ENCODE measurements around the gene HRH3. TPM values are rescaled to one million over a fixed set of nuclear protein-coding genes. Genes with fewer than 3 reads are reported as not detected.

HRH3 gene
- total RNA-seq, 2 experiments from 2014 or later = not detected

DNA sequence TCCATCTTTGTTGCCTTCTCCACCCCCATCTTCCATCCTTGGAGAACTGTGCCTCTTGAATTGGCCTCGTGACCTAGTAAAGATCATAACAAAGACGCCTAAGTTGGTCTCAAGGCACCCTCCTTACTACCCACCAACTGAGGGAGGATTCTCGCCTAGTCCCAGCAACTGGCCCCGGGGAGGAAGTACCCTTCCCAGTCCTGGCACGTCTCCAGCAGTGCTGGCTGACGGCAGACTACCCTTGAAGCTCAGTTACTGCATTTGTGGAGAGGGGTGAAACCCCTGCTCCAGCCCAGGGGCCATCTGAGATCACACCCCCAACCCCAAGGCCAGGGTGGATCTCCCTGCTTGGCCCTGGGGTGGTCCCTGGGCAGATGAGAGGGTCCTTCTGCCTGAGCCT is 16.1 kb upstream of the HRH3 start:
- intact Hi-C loops (cut with DNase I, micrococcal nuclease) = loop anchor here in 1 of 2 experiments (5.0 kb wide), 1 partner anchor 701 kb away; the partner anchor contains the start of gene GID8
- CTCF ChIA-PET = interaction anchor here (0.9 kb wide), 1 partner anchor 18 kb away, joined by 3 read pairs; no protein-coding TSS in a partner anchor
- H3K4me1 Mint-ChIP-seq = peaks cover 21% of the 10 kb centered on the region
- POLR2A ChIA-PET = no interaction called here
- ATAC-seq (no peak), DNase-seq (no peak)
- H3K27ac Mint-ChIP-seq = no peak overlapping the region
- no peaks in the 10 kb centered on the region for H3K9me3 Mint-ChIP-seq (ENCODE audit: low read depth)
- H3K27me3 Mint-ChIP-seq = no peaks in the 10 kb centered on the region
- no peak overlapping the region for H3K4me3 Mint-ChIP-seq
- H3K36me3 Mint-ChIP-seq (ENCODE audit: low read depth) = no peaks in the 10 kb centered on the region

GRCh38 chr20:62235777-62236157 is 15.7 kb upstream of the HRH3 start:
- Mint-ChIP-seq H3K27ac (no peak overlapping the region), H3K27me3 (no peaks in the 10 kb centered on the region), H3K4me3 (no peak overlapping the region), H3K36me3 (ENCODE audit: low read depth) (no peaks in the 10 kb centered on the region), H3K4me1 (peaks cover 20% of the 10 kb centered on the region), H3K9me3 (ENCODE audit: low read depth) (no peaks in the 10 kb centered on the region)
- ChIA-PET CTCF (interaction anchor here (0.9 kb wide), 1 partner anchor 18 kb away, joined by 3 read pairs; no protein-coding TSS in a partner anchor), POLR2A (no interaction called here)
- no peak for DNase-seq
- intact Hi-C loops (cut with DNase I, micrococcal nuclease) = loop anchor here in 1 of 2 experiments (5.0 kb wide), 1 partner anchor 702 kb away; the partner anchor contains the start of gene GID8
- no peak for ATAC-seq

DNA sequence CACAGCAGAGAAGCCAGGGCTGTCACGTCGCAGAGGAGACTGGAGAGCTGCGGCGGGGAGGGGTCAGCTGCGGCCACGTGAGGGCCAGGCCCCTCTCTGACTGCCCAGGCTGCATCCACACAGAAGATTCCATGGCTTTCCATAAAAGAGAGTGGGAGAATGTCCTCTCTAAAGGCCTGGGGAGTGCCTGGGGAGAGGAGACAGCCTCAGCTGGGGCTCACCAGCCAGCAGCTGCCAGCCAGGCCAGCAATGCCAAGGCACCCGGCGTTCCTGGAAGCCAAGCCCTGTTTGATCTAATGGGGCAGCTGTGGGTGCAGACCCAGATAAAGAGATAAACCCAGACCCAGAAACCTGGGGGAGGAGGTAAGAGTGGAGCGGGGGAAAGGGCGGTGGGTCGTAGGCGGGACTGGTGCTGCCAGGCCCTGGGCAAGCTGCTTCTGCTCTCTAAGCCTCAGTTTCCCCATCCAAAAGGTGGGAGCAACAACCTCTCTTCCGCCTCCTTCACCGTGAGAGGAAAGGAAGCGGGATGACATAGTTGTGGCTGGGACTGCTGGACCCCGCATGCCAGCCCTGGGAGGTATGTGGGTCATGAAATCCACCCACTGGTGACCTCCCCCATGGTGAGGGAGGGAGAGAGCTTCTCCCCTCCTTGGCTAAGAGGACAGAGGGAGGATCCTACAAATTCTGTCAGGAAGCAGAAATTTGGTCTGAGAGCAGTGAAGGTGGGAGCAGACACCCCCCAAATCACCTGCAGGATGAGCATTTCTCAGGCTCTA is 15.1 kb upstream of the HRH3 start:
- ChIA-PET POLR2A (no interaction called here), CTCF (interaction anchor here (0.9 kb wide), 2 partner anchors 9 to 17 kb away, joined by 3 to 4 read pairs; no protein-coding TSS in a partner anchor)
- H3K4me3 Mint-ChIP-seq = no peak overlapping the region
- H3K36me3 Mint-ChIP-seq (ENCODE audit: low read depth) = no peaks in the 10 kb centered on the region
- DNase-seq (no peak), ATAC-seq (no peak)
- H3K27ac Mint-ChIP-seq = no peak overlapping the region
- intact Hi-C loops (cut with DNase I, micrococcal nuclease) = loop anchor here in 1 of 2 experiments (5.0 kb wide), 1 partner anchor 702 kb away; the partner anchor contains the start of gene GID8
- peaks cover 14% of the 10 kb centered on the region for H3K4me1 Mint-ChIP-seq
- no peaks in the 10 kb centered on the region for H3K9me3 Mint-ChIP-seq (ENCODE audit: low read depth)
- no peaks in the 10 kb centered on the region for H3K27me3 Mint-ChIP-seq

GRCh38 chr20:62234339-62234738 is 14.3 kb upstream of the HRH3 start:
- ATAC-seq (no peak), DNase-seq (no peak)
- POLR2A ChIA-PET = no interaction called here
- H3K9me3 Mint-ChIP-seq (ENCODE audit: low read depth) = no peaks in the 10 kb centered on the region
- H3K4me1 Mint-ChIP-seq = peaks cover 7% of the 10 kb centered on the region
- no peak overlapping the region for H3K4me3 Mint-ChIP-seq
- CTCF ChIA-PET = interaction anchor here (0.6 kb wide), 1 partner anchor 223 kb away, joined by 3 read pairs; no protein-coding TSS in a partner anchor
- no peaks in the 10 kb centered on the region for H3K36me3 Mint-ChIP-seq (ENCODE audit: low read depth)
- no peak overlapping the region for H3K27ac Mint-ChIP-seq
- H3K27me3 Mint-ChIP-seq = no peaks in the 10 kb centered on the region
- intact Hi-C loops (cut with DNase I, micrococcal nuclease) = no loop called here

DNA sequence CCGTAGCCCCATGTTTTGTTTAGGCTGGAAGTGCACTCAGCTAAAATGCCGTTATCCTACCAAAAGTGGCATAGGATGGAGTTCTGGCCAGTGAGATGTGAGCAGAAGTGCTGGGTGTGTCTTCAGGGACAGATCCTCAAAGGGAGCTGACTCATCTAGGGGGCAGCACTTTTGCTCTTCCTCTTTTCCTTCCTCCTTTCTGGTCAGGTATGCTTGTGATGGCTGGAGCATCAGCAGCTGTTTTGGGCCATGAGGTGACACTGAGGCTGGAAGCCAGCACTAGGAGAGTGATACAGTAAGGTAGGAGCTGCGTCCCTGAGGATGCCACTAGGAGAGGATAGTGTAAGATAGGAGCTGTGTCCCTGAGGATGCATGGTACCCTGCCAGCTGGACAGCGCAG is 13.6 kb upstream of the HRH3 start:
- ChIA-PET POLR2A (no interaction called here), CTCF (interaction anchor here (0.6 kb wide), 1 partner anchor 222 kb away, joined by 3 read pairs; no protein-coding TSS in a partner anchor)
- no peaks in the 10 kb centered on the region for H3K9me3 Mint-ChIP-seq (ENCODE audit: low read depth)
- intact Hi-C loops (cut with DNase I, micrococcal nuclease) = no loop called here
- H3K27me3 Mint-ChIP-seq = no peaks in the 10 kb centered on the region
- no peaks in the 10 kb centered on the region for H3K36me3 Mint-ChIP-seq (ENCODE audit: low read depth)
- H3K27ac Mint-ChIP-seq = no peak overlapping the region
- no peak overlapping the region for H3K4me3 Mint-ChIP-seq
- ATAC-seq (no peak), DNase-seq (no peak)
- H3K4me1 Mint-ChIP-seq = peaks cover 6% of the 10 kb centered on the region

DNA sequence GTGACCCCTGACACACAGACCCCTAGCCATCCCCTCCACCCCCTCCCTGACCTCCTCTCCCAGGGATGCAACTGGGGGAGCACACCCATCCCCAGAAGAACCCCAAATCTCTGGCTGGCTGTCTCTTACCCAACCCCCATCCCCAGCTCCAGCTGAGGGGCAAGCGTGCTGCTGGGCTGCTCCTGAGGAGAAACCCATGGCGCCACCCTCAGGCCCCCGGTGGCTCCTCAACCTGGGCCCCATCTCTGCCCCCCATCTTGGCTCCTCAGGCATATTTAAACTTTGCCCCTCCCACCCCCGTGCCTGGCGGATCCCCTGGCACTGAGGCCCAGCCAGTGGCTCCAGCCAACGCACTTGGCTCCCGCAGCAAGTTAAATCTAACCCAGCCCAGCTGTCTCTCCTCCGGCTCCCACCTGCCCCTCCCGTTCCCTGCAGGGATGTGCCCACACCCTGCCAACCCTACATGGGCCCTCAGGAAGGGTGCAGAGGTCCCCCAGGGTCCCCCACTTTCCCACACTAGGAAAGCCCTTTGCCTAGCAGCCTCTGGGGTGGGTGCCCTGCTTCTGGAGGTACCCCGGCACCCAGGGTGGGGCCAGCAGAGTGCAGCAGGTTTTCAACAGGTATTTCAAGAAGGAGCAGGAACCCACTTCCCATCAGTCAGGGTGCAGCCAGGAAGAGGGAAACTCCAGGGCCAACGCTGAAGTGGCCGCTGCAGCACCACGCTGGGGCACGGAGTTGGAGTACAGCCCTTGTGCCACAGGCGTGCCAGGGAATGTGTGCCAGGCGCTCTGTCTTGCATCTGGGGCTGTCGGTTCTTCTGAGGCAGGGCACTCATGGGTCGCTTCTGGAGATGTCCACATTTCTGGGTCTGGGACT is 12.9 kb upstream of the HRH3 start:
- ChIA-PET POLR2A (no interaction called here), CTCF (interaction anchor here (0.7 to 1.2 kb wide), 2 partner anchors 39 to 68 kb away, joined by 3 read pairs; no protein-coding TSS in a partner anchor)
- peaks cover 5% of the 10 kb centered on the region for H3K4me1 Mint-ChIP-seq
- no peak overlapping the region for H3K4me3 Mint-ChIP-seq
- H3K9me3 Mint-ChIP-seq (ENCODE audit: low read depth) = no peaks in the 10 kb centered on the region
- DNase-seq (no peak), ATAC-seq (no peak)
- H3K36me3 Mint-ChIP-seq (ENCODE audit: low read depth) = no peaks in the 10 kb centered on the region
- no peaks in the 10 kb centered on the region for H3K27me3 Mint-ChIP-seq
- no peak overlapping the region for H3K27ac Mint-ChIP-seq
- intact Hi-C loops (cut with DNase I, micrococcal nuclease) = no loop called here

- no peaks in the 10 kb centered on the region for H3K9me3 Mint-ChIP-seq (ENCODE audit: low read depth)
- intact Hi-C loops (cut with DNase I, micrococcal nuclease) = no loop called here
- ATAC-seq = no peak
Measured at GRCh38 chr20:62232194-62232593, 12.1 kb upstream of the HRH3 start.

GRCh38 chr20:62231292-62231691 is 11.2 kb upstream of the HRH3 start:
- Mint-ChIP-seq H3K36me3 (ENCODE audit: low read depth) (no peaks in the 10 kb centered on the region), H3K4me3 (no peak overlapping the region), H3K27me3 (peaks cover 3% of the 10 kb centered on the region), H3K9me3 (ENCODE audit: low read depth) (no peaks in the 10 kb centered on the region), H3K4me1 (no peaks in the 10 kb centered on the region), H3K27ac (no peak overlapping the region)
- ATAC-seq (no peak), DNase-seq (no peak)
- CTCF ChIA-PET = no interaction called here
- POLR2A ChIA-PET = no interaction called here
- intact Hi-C loops (cut with DNase I, micrococcal nuclease) = no loop called here

More at GRCh38 chr20:62232194-62232593, 12.1 kb upstream of the HRH3 start:
- Mint-ChIP-seq H3K36me3 (ENCODE audit: low read depth) (no peaks in the 10 kb centered on the region), H3K4me1 (no peaks in the 10 kb centered on the region), H3K27me3 (no peaks in the 10 kb centered on the region), H3K4me3 (no peak overlapping the region), H3K27ac (no peak overlapping the region)
- ChIA-PET POLR2A (no interaction called here), CTCF (interaction anchor here (0.7 to 1.2 kb wide), 2 partner anchors 40 to 69 kb away, joined by 3 read pairs; no protein-coding TSS in a partner anchor)
- no peak for DNase-seq

GRCh38 chr20:62230696-62231095 is 10.6 kb upstream of the HRH3 start:
- H3K9me3 Mint-ChIP-seq (ENCODE audit: low read depth) = no peaks in the 10 kb centered on the region
- POLR2A ChIA-PET = no interaction called here
- H3K4me3 Mint-ChIP-seq = no peak overlapping the region
- H3K4me1 Mint-ChIP-seq = no peaks in the 10 kb centered on the region
- H3K27me3 Mint-ChIP-seq = peaks cover 6% of the 10 kb centered on the region
- no peak overlapping the region for H3K27ac Mint-ChIP-seq
- no peak for ATAC-seq
- H3K36me3 Mint-ChIP-seq (ENCODE audit: low read depth) = no peaks in the 10 kb centered on the region
- no peak for DNase-seq
- intact Hi-C loops (cut with DNase I, micrococcal nuclease) = no loop called here
- CTCF ChIA-PET = no interaction called here

DNA sequence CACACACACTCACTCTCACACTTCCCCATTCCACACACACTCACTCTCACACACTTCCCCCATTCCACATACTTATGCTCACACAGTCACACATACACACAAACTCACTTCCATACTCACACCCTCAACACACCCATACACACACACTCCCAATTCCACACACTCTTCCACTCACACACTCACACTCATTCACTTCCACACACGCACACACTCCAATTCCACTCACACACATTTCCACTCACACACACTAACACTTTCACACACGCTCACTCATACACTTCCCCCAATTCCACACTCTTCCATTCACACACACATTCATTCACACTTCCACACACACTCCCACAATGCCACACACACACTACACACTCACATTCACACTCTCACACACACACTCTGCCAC is 10.2 kb upstream of the HRH3 start:
- H3K27ac Mint-ChIP-seq = no peak overlapping the region

DNA sequence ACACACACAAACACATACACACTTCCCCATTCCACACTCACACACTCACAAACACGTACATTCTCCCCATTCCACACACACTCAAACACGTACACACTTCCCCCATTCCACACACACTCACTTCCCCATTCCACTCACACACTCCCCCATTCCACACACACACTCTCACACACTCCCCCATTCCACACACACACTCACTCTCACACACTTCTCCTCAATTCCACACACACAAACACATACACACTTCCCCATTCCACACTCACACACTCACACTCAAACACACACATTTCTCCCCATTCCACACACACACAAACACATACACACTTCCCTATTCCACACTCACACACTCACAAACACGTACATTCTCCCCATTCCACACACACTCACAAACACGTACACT is 9.6 kb upstream of the HRH3 start:
- Mint-ChIP-seq H3K4me3 (no peak overlapping the region), H3K9me3 (ENCODE audit: low read depth) (no peaks in the 10 kb centered on the region), H3K36me3 (ENCODE audit: low read depth) (no peaks in the 10 kb centered on the region), H3K27me3 (peaks cover 9% of the 10 kb centered on the region), H3K27ac (no peak overlapping the region), H3K4me1 (no peaks in the 10 kb centered on the region)
- ATAC-seq = no peak
- intact Hi-C loops (cut with DNase I, micrococcal nuclease) = no loop called here
- POLR2A ChIA-PET = no interaction called here
- CTCF ChIA-PET = no interaction called here
- DNase-seq = no peak

More for the DNA sequence above, 10.2 kb upstream of the HRH3 start:
- no peak for ATAC-seq
- CTCF ChIA-PET = no interaction called here
- H3K4me1 Mint-ChIP-seq = no peaks in the 10 kb centered on the region
- no peaks in the 10 kb centered on the region for H3K36me3 Mint-ChIP-seq (ENCODE audit: low read depth)
- intact Hi-C loops (cut with DNase I, micrococcal nuclease) = no loop called here
- POLR2A ChIA-PET = no interaction called here
- H3K9me3 Mint-ChIP-seq (ENCODE audit: low read depth) = no peaks in the 10 kb centered on the region
- no peak for DNase-seq
- H3K4me3 Mint-ChIP-seq = no peak overlapping the region
- H3K27me3 Mint-ChIP-seq = peaks cover 6% of the 10 kb centered on the region

Data from activated CD4-positive, alpha-beta T cell treated with anti-CD3 and anti-CD28 coated beads for 36 hours (primary cell).